AG04449 (cell line): Measurements from ENCODE around the gene REC8.

Source experiments
- CTCF ChIA-PET: fragments of 350-600 bp; formaldehyde crosslinking; extraction: SDS; loops from one replicate; lab custom pipeline; 2021; ENCODE audit warnings: antibody characterized with exemption; lab: Yijun Ruan, JAX
- POLR2A ChIA-PET: fragments of 400-600, 350-600 bp; formaldehyde crosslinking; extraction: SDS; loops from one replicate; lab custom pipeline; 2020; ENCODE audit warnings: antibody characterized with exemption, inconsistent platforms; lab: Yijun Ruan, JAX
- DNase-seq: peaks from one replicate; pipeline ENCODE4 v3.0.0-alpha.2; 2010; ENCODE audit warnings: low read depth, low spot score
- H3K4me3 ChIP-seq: 2 replicates; pipeline ENCODE4 v1.5.1; 2011; ENCODE audit warnings: low read depth, mild to moderate bottlenecking, control low read depth, low read length
- CTCF ChIP-seq: IDR thresholded peaks from one replicate; pipeline ENCODE4 v1.5.1; 2011; ENCODE audit warnings: mild to moderate bottlenecking, moderate library complexity, low read length, control low read depth, inconsistent platforms; ENCODE audit not compliant: insufficient read depth; ENCODE audit errors: missing control alignments

REC8 gene

GRCh38 chr14:24132061-24132685, 39.7 kb upstream of the REC8 start:
- H3K4me3 ChIP-seq: no peak overlapping the region
- TF ChIP-seq CTCF: no peak
- no peak for DNase-seq
- CTCF ChIA-PET: interaction anchor here (0.9 to 1.6 kb wide), 2 partner anchors 16 to 42 kb away, joined by 3 read pairs; no protein-coding TSS in a partner anchor
- POLR2A ChIA-PET: no interaction called here

- no peak for TF ChIP-seq CTCF
- no peak overlapping the region for H3K4me3 ChIP-seq
- ChIA-PET POLR2A (no interaction called here), CTCF (interaction anchor here (0.8 to 2.0 kb wide), 4 partner anchors 13 to 28 kb away, joined by 3 to 8 read pairs (median 6); partner anchors contain the start of genes IRF9, NRL and PSME2)
- DNase-seq: no peak
Measured at GRCh38 chr14:24132976-24133375, 38.9 kb upstream of the REC8 start.

GRCh38 chr14:24133735-24134134, 38.1 kb upstream of the REC8 start:
- CTCF ChIA-PET: interaction anchor here (0.8 to 2.0 kb wide), 6 partner anchors 13 to 75 kb away, joined by 3 to 8 read pairs (median 4); partner anchors contain the start of genes IRF9, NRL and PSME2
- no peak for DNase-seq
- no peak overlapping the region for H3K4me3 ChIP-seq
- POLR2A ChIA-PET: no interaction called here
- no peak for TF ChIP-seq CTCF

- CTCF ChIA-PET: interaction anchor here (1.1 to 3.3 kb wide), 5 partner anchors 27 to 175 kb away, joined by 3 to 16 read pairs (median 5); partner anchors contain the start of gene CIDEB
- POLR2A ChIA-PET: interaction anchor here (0.5 to 1.7 kb wide), 4 partner anchors 12 to 42 kb away, joined by 3 to 14 read pairs (median 8); partner anchors contain the start of genes DCAF11, NRL, PCK2 and PSME2
- TF ChIP-seq CTCF: no peak
- H3K4me3 ChIP-seq: peak overlapping the region; percentile 73
- DNase-seq: no peak
Measured at GRCh38 chr14:24135584-24135833, 36.4 kb upstream of the REC8 start.

- POLR2A ChIA-PET: interaction anchor here (0.5 to 1.7 kb wide), 7 partner anchors 9 to 106 kb away, joined by 3 to 14 read pairs (median 4); partner anchors contain the start of genes DCAF11, NRL, PCK2 and PSME2
Measured at GRCh38 chr14:24135834-24136683, 35.8 kb upstream of the REC8 start, which contains the start of gene PSME1. PSME1 (plus strand) TSS chr14:24136194; CDS start chr14:24136263, 69 bp downstream.

More at GRCh38 chr14:24135834-24136683, 35.8 kb upstream of the REC8 start, which contains the start of gene PSME1:
- CTCF ChIA-PET: interaction anchor here (1.1 to 3.3 kb wide), 7 partner anchors 11 to 174 kb away, joined by 3 to 16 read pairs (median 11); partner anchors contain the start of genes CIDEB, IRF9, PSME2 and RNF31
- TF ChIP-seq CTCF: no peak
- H3K4me3 ChIP-seq: peak within 1 kb of the TSS; percentile 73
- no peak for DNase-seq
